ENCODE measurements around the gene LGALS3.

- TF ChIP-seq CTCF (IDR thresholded peaks at IDR 0.05) (no peak), ZFX (IDR thresholded peaks at IDR 0.05; ENCODE audit: borderline replicate concordance) (no peak)
Measured at GRCh38 chr14:55141825-55142224, 12.8 kb downstream of the LGALS3 start.
